HG03558 (cell line): ENCODE results near the gene DOC2B.
"Not testable (repeated sequence)": the region's sequence is repeated elsewhere in the genome, so short reads cannot be mapped to it uniquely, and the experiment has no call there.

Experiments used
- ATAC-seq: cut with Tn5 transposase; IDR thresholded peaks from one replicate; pipeline ENCODE4 v1.9.1; 2021; ENCODE audit warnings: moderate number of reproducible peaks; ENCODE audit not compliant: unreplicated experiment; ENCODE audit errors: extremely low read depth

Gene DOC2B

DNA sequence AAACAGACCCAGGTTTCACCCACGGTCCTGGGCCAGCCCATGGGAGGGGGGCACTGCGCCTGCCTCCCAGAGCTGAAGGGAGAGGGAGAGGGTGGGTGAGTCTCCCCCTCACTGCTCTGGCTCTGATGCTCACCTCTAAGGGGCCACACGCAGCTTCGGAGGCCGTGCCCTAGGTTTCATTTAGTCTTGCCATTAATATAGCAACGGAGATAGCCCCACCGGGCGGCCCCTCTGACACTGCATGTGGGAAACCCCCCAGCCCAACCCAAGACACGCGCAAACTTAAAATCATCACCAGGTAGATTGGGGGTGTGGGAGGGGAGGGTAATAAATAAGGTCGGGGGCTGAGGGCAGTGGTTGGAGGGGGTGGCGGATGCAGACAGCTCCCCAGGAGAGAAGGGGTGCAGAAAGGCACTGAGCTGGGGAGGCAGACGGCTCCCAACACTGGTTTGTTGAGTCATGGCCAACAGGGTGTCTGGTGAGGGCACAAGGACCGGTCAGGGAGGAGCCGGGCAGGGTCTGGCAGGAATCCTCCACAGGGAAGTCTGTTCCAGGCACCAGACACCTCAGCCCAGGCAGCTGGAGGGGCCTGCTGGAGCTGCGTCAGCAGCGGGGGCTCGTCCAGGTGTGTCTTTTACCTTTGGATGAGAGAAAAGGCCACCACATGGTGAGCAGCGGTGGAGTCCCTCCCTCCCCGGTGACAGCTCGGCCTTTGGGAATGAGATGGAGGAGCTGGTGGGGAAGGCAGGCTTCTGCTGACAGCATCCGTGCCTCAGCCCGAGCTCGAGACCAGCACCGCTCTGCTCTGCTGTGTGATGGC, 32.0 kb upstream of the DOC2B start:
- ATAC-seq = no peak

DNA sequence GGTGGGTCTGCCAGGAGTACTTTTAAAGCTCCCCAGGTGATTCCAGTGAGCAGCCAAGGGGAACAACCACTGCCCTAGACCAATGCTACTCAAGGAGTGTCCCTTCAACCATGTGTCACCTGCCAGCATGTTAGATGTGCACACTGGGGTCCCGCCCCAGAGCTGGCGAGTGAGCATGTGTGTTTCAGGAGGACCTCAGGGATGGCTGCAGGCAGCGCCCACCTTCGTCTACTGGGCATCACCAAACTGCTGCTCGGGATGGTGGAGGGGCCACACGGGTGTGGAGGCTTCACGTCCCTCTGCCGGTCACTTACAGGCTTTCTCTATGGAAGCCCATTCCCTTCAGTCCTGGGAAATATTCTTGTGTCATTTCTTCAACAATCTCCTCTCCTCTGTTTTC, 29.0 kb upstream of the DOC2B start:
- ATAC-seq = no peak

DNA sequence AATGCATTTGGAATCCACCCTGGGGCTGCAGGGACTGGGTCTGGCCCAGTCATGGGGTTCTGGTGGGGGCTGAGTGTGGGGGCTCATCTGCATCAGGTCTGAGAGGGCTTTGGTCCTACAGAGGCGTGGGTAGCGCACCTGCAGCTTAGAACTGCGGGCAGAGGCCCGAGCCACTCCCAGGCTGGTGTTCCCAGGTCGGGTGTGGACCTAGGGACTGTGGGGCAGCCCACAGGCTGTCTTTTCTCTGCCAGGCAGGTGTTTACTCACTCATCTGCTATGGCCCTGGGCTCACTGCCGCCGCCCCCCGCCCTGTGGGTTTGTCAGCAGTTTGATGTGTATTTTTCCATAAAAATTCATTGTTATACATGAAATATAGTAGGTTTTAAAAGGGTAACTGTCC, 27.0 kb upstream of the DOC2B start:
- no peak for ATAC-seq

DNA sequence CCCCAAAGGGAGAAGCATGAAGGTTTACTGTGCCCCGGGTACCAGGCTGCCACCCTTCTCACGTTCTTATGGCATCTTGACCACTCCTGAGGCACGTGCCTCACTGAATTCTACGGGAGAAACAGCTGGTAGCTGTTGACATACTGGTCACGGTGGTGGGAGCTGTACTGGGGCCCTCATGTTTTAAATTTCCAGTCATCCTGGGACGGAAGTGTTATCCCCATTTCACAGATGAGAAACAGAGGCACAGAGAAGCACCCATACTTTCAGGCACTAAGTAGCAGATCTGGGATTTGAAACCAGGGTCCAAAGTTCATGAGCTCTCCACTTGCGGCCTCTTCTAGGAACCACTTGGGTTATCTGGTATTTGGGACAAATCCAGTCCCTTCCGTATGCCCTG, 26.3 kb upstream of the DOC2B start:
- ATAC-seq = no peak

DNA sequence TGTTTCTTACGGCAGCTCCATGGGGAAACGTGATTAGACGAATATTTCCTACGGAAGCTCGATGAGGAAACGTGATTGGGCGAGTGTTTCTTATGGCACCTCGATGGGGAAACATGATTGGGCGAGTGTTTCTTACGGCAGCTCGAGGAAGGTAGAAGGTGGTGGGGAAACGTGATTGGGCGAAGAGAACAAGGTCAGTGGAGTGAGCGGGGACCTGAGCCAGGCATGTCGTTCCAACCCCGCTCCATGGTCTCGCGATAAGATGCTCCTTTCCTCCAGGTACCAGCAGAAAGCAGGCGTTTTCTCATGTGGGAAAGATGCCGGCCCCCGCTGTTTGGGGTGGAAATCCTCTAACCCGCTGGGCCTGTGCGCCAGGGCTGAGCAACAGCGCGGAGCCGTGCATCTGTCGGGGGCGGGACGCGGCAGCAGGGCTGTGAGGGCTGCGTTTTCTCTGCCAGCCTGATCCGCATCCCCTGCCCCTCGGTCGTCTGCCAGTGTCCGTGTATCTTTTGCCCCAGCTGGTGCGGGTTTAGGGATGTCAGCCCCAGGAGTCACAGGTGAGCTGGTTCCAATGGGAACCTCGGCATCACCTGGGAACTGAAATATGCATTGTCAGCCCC, 25.6 kb upstream of the DOC2B start:
- no peak for ATAC-seq

DNA sequence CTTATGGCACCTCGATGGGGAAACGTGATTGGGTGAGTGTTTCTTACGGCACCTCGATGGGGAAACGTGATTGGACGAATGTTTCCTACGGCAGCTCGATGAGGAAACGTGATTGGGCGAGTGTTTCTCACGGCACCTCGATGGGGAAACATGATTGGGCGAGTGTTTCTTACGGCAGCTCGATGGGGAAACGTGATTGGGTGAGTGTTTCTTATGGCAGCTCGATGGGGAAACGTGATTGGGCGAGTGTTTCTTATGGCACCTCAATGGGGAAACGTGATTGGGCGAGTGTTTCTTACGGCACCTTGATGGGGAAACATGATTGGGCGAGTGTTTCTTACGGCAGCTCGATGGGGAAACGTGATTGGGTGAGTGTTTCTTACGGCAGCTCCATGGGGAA, 25.0 kb upstream of the DOC2B start:
- ATAC-seq = not testable (repeated sequence)

DNA sequence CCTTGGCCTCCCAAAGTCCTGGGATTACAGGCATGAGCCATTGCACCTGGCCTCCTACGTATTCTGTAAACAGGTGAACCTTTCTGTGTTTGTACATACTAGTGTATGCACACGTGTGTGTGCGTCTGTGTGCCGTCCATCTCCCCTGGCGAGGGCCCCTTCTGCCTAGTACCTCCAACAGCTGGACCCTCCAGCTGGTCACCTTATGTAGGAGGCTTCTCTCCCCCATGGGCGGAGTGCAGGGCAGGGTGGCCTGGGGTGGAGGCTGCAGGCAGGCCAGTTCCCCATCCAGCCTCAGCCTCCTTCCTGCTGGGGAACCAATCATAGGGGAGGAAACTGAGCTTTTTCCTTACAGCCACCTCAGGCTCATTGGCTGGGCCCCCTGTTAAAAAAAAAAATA, 24.4 kb upstream of the DOC2B start:
- ATAC-seq = no peak

DNA sequence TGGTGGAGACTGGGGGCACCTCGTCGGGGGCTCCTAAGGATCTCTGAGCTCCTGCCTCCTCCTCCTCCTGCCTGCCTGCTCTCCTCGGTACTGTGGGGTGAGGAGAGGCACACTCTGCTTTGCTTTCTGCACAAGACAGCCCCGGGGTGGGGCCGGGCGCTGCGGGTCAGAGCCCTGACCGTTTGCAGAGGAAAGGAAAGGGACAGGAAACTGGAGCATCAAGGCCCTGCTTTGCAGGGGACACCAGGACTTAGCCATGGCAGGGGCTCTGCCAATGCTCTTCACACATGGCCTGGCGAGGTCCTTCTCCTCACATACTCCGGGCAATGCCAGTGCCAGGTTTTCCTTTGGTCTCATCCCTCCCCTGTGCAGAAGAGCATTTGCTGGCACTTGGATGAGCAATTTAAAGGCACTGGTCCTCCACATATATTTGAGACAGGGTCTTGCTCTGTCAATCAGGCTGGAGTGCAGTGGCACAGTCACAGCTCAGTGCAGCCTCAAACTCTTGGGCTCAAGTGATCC, 23.8 kb upstream of the DOC2B start:
- no peak for ATAC-seq

DNA sequence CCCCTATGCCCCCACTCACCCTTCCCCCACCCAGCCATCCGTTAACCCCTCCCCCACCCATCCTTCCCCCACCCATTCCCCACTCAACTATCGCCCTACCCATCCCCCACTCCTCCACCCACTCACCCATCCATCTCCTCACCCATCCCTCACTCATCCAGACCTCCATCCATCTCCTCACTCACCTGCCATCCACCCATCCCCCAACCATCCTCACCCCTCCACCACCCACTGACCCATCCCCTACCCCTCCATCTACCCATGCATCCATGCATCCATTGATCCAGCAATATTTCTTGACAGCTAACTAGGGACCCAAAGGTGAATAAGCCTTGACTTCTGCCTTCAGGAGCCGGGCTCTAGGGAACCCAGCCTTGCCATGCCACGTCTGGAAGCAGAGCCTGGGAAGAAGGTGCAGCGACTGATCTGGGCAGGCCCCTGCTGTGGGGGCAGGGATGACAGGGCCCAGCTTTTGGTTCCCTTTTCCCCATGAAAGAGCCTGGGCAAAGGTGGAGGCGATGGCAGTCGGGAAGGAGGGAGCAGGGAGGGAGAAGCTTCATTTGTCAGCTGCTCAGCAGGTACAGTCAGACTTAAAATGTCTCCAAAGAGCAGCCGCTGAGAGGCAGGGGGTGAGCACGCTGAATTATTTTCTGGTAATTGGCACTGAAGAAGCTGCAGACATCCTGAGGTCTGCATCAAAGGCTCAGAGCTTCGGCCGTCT, 23.1 kb upstream of the DOC2B start:
- no peak for ATAC-seq

DNA sequence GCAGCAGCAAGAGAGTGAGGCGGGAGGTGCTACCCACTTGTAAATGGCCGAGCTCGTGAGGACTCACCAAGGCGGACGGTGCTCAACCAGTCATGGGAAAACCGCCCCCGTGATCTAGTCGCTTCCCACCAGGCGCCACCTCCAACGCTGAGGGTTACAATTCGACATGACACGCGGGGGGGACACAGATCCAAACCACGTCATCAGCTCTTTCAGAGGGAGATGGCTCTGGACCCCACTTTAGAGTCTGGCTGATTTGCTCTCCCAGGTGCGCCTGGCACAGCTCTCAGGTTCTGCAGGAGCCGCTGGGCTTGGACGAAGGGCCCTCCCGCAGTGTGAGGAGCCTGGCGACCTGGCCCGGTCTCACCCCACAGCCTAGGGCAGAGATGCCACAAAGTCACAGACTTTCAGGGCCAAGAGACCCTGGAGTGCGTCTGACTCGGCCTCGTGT, 21.1 kb upstream of the DOC2B start:
- no peak for ATAC-seq

DNA sequence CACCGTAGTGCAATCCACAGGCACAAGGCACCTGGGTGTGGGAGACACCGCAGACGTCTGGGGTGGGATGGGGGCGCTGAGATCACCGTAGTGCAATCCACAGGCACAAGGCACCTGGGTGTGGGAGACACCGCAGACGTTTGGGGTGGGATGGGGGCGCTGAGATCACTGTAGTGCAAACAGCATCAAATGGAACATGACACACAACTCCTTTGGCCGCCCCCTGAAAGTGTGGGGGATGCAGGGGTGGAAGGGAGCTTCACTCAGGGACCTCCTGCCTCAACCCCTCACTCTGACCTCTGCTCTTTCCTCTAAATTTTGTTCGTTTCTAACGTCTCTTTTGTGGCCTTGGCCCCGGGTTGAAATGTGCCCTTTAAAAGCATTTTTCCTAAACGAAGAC, 20.3 kb upstream of the DOC2B start:
- ATAC-seq = not testable (repeated sequence)

DNA sequence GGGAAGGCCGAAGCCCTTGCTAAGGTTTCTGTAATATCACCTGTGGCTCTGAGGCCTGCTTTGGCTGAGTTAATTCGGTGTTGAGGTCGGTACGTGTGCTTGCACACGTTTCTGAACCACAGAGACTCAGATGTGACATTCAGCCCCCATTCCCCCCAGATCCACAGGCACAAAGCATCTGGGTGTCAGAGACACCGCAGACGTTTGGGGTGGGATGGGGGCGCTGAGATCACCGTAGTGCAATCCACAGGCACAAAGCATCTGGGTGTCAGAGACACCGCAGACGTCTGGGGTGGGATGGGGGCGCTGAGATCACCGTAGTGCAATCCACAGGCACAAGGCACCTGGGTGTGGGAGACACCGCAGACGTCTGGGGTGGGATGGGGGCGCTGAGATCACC, 19.8 kb upstream of the DOC2B start:
- ATAC-seq = not testable (repeated sequence)

DNA sequence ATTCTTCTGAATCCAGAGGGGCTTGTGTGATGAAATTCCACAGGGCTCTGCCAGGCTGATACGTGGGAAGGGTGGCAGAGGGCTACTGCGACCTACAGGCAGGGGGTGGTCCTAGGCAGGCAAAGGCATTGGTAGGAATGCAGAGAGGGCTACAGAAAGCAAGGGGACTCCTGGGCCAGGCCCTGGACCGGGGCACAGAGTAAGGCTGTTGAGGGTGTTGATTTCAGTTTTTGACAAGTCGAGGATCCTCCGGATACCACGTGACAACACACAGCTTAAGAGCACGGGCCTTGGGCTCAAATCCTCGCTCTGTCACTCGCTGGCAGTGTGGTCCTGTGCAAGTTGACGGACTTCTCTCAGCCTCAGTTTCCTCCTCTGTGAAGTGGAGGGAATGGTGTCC, 19.1 kb upstream of the DOC2B start:
- ATAC-seq = no peak

DNA sequence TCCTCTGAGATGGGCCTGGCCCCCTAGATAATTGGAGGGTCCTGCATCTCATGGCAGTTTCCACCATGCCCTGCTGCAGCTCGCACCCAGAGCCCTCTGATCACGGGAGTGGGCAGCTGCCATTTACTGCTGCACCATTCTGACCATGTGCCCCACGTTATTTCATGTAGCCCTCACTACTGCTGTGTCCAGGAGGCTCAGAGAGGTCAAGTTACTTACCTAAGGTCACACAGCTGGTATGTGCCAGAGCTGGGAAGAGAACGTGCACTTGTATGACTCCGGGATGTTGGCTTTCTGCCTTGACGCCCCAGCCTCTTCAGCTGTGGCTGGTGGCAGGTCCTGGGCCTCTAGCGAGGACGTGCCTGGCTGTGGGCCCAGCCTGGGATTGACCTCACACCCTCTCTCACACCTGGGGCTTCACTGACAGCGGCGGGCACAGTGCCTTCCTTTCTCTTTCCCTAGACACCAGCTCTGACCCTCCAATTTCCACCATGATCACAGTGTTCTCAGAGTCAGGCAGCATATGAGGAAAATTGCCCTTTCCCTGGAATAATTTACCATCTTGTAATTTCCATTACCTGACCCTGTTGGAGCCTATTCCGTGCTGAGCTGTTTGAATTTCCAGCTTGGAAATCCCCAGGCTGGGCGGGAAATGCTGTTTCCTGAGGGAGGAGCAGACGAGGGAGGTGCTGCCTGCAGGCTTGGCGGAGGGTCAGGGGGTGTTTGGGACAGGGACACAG, 18.5 kb upstream of the DOC2B start:
- no peak for ATAC-seq

DNA sequence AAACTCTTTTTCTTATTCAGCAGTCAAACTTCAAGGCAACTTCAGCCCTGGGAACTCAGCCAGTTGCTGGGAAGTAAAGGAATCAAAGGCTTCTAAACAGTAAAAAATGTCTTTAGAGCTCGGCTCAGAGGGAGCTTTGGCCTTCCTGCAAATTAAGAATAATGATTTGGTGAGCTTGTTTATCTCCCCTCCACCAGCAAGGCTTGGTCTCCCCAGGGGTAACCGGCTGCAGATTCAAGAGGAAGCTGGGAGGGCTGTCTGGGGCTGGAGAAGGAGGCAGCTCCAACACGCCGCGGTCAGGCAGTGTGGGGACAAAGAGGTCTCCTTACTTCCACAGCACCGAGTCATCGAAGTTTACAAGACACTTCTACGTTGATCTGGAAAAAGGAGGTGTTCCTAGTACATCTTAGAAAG, 17.7 kb upstream of the DOC2B start:
- ATAC-seq = no peak

DNA sequence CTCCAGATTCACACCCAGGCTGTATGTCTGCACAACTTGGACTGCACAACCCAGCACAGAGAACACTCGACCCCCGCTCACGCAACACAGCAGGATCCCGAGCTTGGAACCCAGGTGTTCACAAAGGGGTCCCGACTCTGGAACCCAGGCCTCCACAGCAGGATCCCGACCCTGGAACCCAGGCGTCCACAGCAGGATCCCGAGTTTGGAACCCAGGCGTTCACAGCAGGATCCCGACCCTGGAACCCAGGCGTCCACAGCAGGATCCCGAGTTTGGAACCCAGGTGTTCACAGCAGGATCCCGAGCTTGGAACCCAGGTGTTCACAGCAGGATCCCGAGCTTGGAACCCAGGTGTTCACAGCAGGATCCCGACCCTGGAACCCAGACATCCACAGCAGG, 16.8 kb upstream of the DOC2B start:
- ATAC-seq = not testable (repeated sequence)

DNA sequence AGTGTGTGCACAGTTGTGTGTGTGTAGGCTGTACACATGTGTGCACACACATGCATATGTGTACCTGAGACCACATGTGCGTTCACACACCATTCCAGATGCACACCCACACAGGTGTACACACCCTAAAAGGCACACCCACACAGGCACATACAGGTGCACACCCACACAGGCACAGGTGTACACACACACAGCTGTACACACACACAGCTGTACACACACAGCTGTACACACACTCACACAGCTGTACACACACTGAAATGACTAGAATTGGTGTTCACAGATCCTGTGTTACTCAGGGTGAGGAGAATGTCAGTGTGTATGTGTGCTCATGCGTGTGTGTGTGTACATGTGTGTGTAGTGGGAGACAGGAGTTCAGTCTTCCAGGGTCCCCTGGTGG, 15.9 kb upstream of the DOC2B start:
- no peak for ATAC-seq

DNA sequence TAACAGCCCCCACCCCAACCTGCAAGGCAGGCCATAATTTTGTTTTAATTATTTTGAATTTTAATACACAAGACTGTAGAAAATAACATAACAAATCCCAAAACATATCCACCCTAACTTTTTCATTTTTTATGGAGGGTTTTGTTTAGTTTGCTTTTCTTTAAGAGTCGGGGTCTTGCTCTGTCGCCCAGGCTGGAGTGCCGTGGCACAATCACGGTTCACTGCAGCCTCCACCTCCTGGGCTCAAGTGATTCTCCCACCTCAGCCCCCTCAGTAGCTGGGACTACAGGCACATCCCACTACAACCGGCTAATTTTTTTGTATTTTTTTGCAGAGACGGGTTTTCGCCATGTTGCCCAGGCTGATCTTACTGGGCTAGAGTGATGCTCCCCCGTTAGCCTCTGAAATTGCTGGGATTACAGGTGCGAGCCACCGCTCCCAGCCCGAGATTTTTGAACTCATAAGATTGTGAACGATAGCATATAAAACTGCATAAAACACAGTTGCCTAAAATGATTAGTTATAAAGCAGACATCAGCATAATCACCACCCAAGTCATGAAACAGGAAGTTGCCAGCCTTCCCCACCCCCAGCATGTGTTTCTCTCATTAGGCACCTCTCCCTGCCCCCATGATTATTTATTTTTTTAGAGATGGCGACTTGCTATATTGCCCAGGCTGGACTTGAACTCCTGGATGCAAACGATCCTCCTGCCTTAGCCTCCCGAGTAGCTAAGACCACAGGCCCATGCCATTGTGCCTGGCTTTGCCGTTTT, 13.6 kb upstream of the DOC2B start:
- ATAC-seq = no peak
